Activated CD8-positive, alpha-beta T cell treated with anti-CD3 and anti-CD28 coated beads, Interleukin-2, amount 10 ng/mL, durations not matched to agents 7 days and 5 days (primary cell): ENCODE results near the gene SCARB1. TPM values are rescaled to one million over a fixed set of nuclear protein-coding genes. Genes with fewer than 3 reads are reported as not detected.
A peak's percentile ranks its signal among the peaks of the same experiment; 100 is the strongest.

Experiments used
- ATAC-seq: fragments of 150-1000 bp; cut with Tn5 transposase; one replicate; pipeline ENCODE4 v1.10.0; 2021; ENCODE audit warnings: moderate library complexity
- CTCF ChIA-PET: fragments of 350-600 bp; sonication (Branson Sonifier 250); formaldehyde crosslinking; loops from one replicate; lab custom pipeline; 2021; ENCODE audit warnings: antibody characterized with exemption; lab: Charles Lee
- POLR2A ChIA-PET: fragments of 350-600 bp; sonication (Branson Sonifier 250); formaldehyde crosslinking; loops from one replicate; lab custom pipeline; 2021; ENCODE audit warnings: antibody characterized with exemption; lab: Charles Lee
- DNase-seq: peaks from one replicate; pipeline ENCODE4 v3.0.0-alpha.2; 2020
- H3K27ac Mint-ChIP-seq: one replicate; pipeline ENCODE4 v1.8.0; 2021; ENCODE audit warnings: mild to moderate bottlenecking, mixed read lengths
- H3K27me3 Mint-ChIP-seq: one replicate; pipeline ENCODE4 v1.8.0; 2021; ENCODE audit warnings: low read depth, mixed read lengths
- H3K36me3 Mint-ChIP-seq: one replicate; pipeline ENCODE4 v1.8.0; 2021; ENCODE audit warnings: low read depth, mixed read lengths
- H3K4me1 Mint-ChIP-seq: one replicate; pipeline ENCODE4 v1.8.0; 2021; ENCODE audit warnings: low read depth, mixed read lengths
- H3K4me3 Mint-ChIP-seq: one replicate; pipeline ENCODE4 v1.8.0; 2021; ENCODE audit warnings: mild to moderate bottlenecking, mixed read lengths
- H3K9me3 Mint-ChIP-seq: one replicate; pipeline ENCODE4 v1.8.0; 2022; ENCODE audit warnings: mixed read lengths; ENCODE audit not compliant: insufficient read depth
- total RNA-seq, 2 experiments: library from RNA; stranded (reverse); gene quantifications; one replicate each; pipeline ENCODE4 v1.2.3, GENCODE V29; 2021

The SCARB1 gene
- total RNA-seq, 2 experiments from 2014 or later = 12.5 to 14.6 TPM

- Mint-ChIP-seq H3K27me3 (peaks cover 14% of the 10 kb centered on the region), H3K4me3 (no peak overlapping the region), H3K9me3 (no peaks in the 10 kb centered on the region), H3K36me3 (no peaks in the 10 kb centered on the region), H3K4me1 (peaks cover 20% of the 10 kb centered on the region), H3K27ac (no peak overlapping the region)
- ATAC-seq (no peak), DNase-seq (no peak)
- POLR2A ChIA-PET = no interaction called here
- CTCF ChIA-PET = interaction anchor here (0.8 kb wide), 1 partner anchor 1585 kb away, joined by 3 read pairs; no protein-coding TSS in a partner anchor
Measured at GRCh38 chr12:124738636-124739467, 124.8 kb downstream of the SCARB1 start.

- CTCF ChIA-PET = interaction anchor here (0.8 kb wide), 1 partner anchor 1584 kb away, joined by 3 read pairs; no protein-coding TSS in a partner anchor
- peaks cover 20% of the 10 kb centered on the region for H3K4me1 Mint-ChIP-seq
- ATAC-seq (no peak), DNase-seq (no peak)
- POLR2A ChIA-PET = no interaction called here
- H3K36me3 Mint-ChIP-seq = no peaks in the 10 kb centered on the region
- H3K4me3 Mint-ChIP-seq = no peak overlapping the region
- H3K27me3 Mint-ChIP-seq = peaks cover 14% of the 10 kb centered on the region
- H3K9me3 Mint-ChIP-seq = no peaks in the 10 kb centered on the region
- H3K27ac Mint-ChIP-seq = no peak overlapping the region
Measured at GRCh38 chr12:124737772-124738635, 125.7 kb downstream of the SCARB1 start.

- H3K9me3 Mint-ChIP-seq = no peaks in the 10 kb centered on the region
- DNase-seq (no peak), ATAC-seq (no peak)
- H3K4me1 Mint-ChIP-seq = peaks cover 20% of the 10 kb centered on the region
- no peaks in the 10 kb centered on the region for H3K36me3 Mint-ChIP-seq
- no peak overlapping the region for H3K4me3 Mint-ChIP-seq
- peaks cover 14% of the 10 kb centered on the region for H3K27me3 Mint-ChIP-seq
- POLR2A ChIA-PET = no interaction called here
- H3K27ac Mint-ChIP-seq = no peak overlapping the region
- CTCF ChIA-PET = no interaction called here
Measured at GRCh38 chr12:124737040-124737419, 126.6 kb downstream of the SCARB1 start.

- Mint-ChIP-seq H3K27me3 (peaks cover 14% of the 10 kb centered on the region), H3K27ac (peak overlapping the region; percentile 25), H3K4me3 (no peak overlapping the region), H3K9me3 (no peaks in the 10 kb centered on the region), H3K4me1 (peaks cover 20% of the 10 kb centered on the region), H3K36me3 (no peaks in the 10 kb centered on the region)
- CTCF ChIA-PET = interaction anchor here (1.6 kb wide), 1 partner anchor 26 kb away, joined by 4 read pairs; no protein-coding TSS in a partner anchor
- DNase-seq (peak; percentile 56), ATAC-seq (peak; percentile 73)
- POLR2A ChIA-PET = no interaction called here
Measured at GRCh38 chr12:124736115-124737039, 127.3 kb downstream of the SCARB1 start.

- peaks cover under 1% of the 10 kb centered on the region for H3K27me3 Mint-ChIP-seq
- CTCF ChIA-PET = no interaction called here
- POLR2A ChIA-PET = no interaction called here
- H3K9me3 Mint-ChIP-seq = no peaks in the 10 kb centered on the region
- ATAC-seq (no peak), DNase-seq (no peak)
- H3K36me3 Mint-ChIP-seq = no peaks in the 10 kb centered on the region
- peaks cover 20% of the 10 kb centered on the region for H3K4me1 Mint-ChIP-seq
- no peak overlapping the region for H3K27ac Mint-ChIP-seq
- no peak overlapping the region for H3K4me3 Mint-ChIP-seq
Measured at GRCh38 chr12:124734224-124734788, 129.4 kb downstream of the SCARB1 start.

GRCh38 chr12:124733086-124733485 is 130.6 kb downstream of the SCARB1 start:
- ATAC-seq = no peak
- ChIA-PET CTCF (no interaction called here), POLR2A (no interaction called here)
- H3K4me1 Mint-ChIP-seq = peaks cover 20% of the 10 kb centered on the region
- no peak overlapping the region for H3K27ac Mint-ChIP-seq
- no peak overlapping the region for H3K4me3 Mint-ChIP-seq
- H3K27me3 Mint-ChIP-seq = no peaks in the 10 kb centered on the region
- DNase-seq = no peak
- H3K9me3 Mint-ChIP-seq = no peaks in the 10 kb centered on the region
- H3K36me3 Mint-ChIP-seq = no peaks in the 10 kb centered on the region

GRCh38 chr12:124732275-124733075 is 131.2 kb downstream of the SCARB1 start:
- Mint-ChIP-seq H3K27me3 (no peaks in the 10 kb centered on the region), H3K4me1 (peaks cover 20% of the 10 kb centered on the region), H3K27ac (no peak overlapping the region), H3K4me3 (no peak overlapping the region), H3K36me3 (no peaks in the 10 kb centered on the region), H3K9me3 (no peaks in the 10 kb centered on the region)
- ATAC-seq = no peak
- POLR2A ChIA-PET = no interaction called here
- DNase-seq = no peak
- CTCF ChIA-PET = no interaction called here

GRCh38 chr12:124731869-124732268 is 131.8 kb downstream of the SCARB1 start:
- CTCF ChIA-PET = no interaction called here

GRCh38 chr12:124730455-124730932 is 133.2 kb downstream of the SCARB1 start:
- Mint-ChIP-seq H3K4me1 (peaks cover 6% of the 10 kb centered on the region), H3K4me3 (no peak overlapping the region), H3K36me3 (no peaks in the 10 kb centered on the region), H3K9me3 (no peaks in the 10 kb centered on the region), H3K27me3 (no peaks in the 10 kb centered on the region), H3K27ac (no peak overlapping the region)
- ATAC-seq (no peak), DNase-seq (no peak)
- ChIA-PET POLR2A (no interaction called here), CTCF (no interaction called here)

More at GRCh38 chr12:124731869-124732268, 131.8 kb downstream of the SCARB1 start:
- Mint-ChIP-seq H3K36me3 (no peaks in the 10 kb centered on the region), H3K27ac (no peak overlapping the region), H3K9me3 (no peaks in the 10 kb centered on the region), H3K4me3 (no peak overlapping the region), H3K4me1 (peaks cover 17% of the 10 kb centered on the region), H3K27me3 (no peaks in the 10 kb centered on the region)
- POLR2A ChIA-PET = interaction anchor here (0.8 kb wide), 1 partner anchor 29 kb away, joined by 3 read pairs; no protein-coding TSS in a partner anchor
- DNase-seq = no peak
- ATAC-seq = no peak

- Mint-ChIP-seq H3K9me3 (no peaks in the 10 kb centered on the region), H3K36me3 (no peaks in the 10 kb centered on the region), H3K4me3 (no peak overlapping the region), H3K4me1 (no peaks in the 10 kb centered on the region), H3K27ac (no peak overlapping the region), H3K27me3 (peaks cover 5% of the 10 kb centered on the region)
- ATAC-seq (no peak), DNase-seq (no peak)
- ChIA-PET CTCF (no interaction called here), POLR2A (no interaction called here)
Measured at GRCh38 chr12:124727922-124728321, 135.7 kb downstream of the SCARB1 start.
